T-helper 1 cell treated with Interleukin-12 subunit alpha and Interleukin-12 subunit beta and Interleukin-4 antibody, amounts not matched to agents 30 ng/mL and 1 ng/mL, for 36 hours (primary cell): ENCODE measurements around the gene SMAD3. TPM values are rescaled to one million over a fixed set of nuclear protein-coding genes. Genes with fewer than 3 reads are reported as not detected.
"Not testable (repeated sequence)": the region's sequence is repeated elsewhere in the genome, so short reads cannot be mapped to it uniquely, and the experiment has no call there.

Experiments used
- intact Hi-C: fragments of 100-400 bp; cut with micrococcal nuclease; formaldehyde crosslinking; loops from one replicate; pipeline ENCODE4 v1.15.1; 2024
- total RNA-seq: library from RNA; stranded (reverse); gene quantifications from 2 replicates; pipeline ENCODE4 v1.2.3, GENCODE V29; 2022

SMAD3 gene
- total RNA-seq: 181 and 189 TPM in 2 replicates

DNA sequence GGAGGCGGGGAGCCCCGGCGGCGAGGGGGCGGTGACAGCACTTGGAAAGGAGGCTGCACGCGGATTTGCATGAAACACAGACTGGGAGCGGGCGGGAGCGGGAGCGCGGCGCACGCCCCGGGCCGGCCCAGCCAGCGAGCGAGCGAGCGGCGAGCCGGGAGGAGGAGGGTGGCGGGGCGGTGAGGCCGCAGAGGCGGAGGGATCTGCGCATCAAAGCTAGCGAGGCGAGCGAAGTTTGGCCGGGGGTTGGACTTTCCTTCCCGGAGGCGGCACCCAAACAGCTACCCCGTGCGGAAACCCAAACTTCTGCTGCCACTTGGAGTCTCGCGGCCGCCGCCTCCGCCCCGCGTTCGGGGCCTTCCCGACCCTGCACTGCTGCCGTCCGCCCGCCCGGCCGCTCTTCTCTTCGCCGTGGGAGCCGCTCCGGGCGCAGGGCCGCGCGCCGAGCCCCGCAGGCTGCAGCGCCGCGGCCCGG is at the start of gene SMAD3:
Gene SMAD3 (plus strand): TSS at position 72 of the 475 bp plus-strand sequence. CDS start 553 bp downstream, outside the sequence.
- intact Hi-C loops: loop anchor here (1.0 to 10.0 kb wide), 4 partner anchors 37 to 769 kb away; partner anchors contain the start of genes AAGAB and IQCH

DNA sequence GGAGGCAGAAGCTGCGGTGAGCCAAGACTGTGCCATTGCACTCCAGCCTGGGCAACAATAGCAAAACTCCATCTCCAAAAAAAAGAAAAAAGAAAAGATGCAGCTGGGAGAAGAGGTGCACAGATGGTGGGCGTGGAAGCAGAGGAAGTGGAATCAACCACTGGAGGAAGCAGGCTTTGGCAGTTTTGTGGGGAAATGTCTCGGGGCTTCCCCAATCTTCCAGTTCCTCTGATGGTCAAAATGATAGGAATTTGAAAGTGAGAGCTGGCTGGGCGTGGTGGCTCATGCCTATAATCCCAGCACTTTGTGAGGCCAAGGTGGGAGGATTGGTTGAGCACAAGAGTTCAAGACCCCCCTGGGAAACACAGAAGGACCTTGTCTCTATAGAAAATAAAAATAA is 48.1 kb upstream of the SMAD3 start:
- intact Hi-C loops: no loop called here

DNA sequence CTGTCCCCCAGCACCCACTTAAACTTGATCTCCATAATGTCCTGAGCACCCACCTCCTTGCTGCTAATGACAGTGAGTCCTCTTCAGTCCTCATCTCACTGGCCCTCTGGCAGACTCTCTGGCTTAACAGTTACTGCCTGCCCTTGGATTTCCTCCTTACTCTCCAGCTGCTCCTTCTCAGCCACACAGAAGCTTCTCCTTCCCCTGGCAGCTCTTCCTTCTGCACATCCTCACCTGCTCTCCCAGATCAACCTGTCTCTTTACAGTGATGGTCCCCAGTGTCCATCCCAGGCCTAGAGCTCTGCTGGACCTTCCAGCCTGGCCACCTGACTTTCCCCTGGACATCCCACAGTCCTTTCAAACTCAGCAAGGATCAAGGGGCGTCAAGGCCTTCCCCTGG is 47.4 kb upstream of the SMAD3 start:
- intact Hi-C loops: no loop called here

DNA sequence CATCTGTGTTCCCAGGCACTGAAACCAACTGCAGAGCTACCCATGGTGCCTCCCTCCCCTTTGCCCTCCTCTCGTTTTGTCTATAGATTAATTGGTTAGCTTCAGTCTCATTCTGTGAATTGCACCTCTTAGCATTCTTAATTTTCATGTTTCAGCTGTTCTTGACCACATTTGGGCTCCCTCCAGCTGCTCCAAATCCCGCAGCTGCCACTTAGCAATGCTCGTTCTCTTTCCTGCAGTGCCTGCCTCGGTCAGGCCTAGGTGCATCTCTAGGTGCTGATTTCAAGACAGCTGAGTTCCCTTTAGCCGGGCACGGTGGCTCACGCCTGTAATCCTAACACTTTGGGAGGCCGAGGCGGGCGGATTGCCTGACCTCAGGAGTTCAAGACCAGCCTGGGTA is 47.0 kb upstream of the SMAD3 start:
- intact Hi-C loops: no loop called here

DNA sequence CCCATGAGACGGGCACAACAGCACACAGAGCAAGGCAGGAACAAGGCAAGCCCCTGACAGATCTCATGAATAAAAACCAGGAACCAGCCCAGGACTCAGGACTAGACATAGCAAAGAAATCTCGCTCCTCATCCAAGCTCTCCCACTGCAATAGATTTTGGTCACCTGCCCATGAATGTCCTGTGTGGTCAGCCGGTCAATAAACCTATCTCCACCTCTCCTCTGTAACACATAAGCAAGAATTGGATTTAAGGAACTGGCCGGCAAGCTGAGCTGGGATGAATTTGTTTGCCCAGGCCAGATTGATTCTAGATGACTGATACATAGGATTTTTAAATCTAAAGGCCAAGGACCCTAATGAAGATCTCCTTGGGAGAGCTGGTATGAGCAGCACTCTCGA is 46.3 kb upstream of the SMAD3 start:
- intact Hi-C loops: no loop called here

DNA sequence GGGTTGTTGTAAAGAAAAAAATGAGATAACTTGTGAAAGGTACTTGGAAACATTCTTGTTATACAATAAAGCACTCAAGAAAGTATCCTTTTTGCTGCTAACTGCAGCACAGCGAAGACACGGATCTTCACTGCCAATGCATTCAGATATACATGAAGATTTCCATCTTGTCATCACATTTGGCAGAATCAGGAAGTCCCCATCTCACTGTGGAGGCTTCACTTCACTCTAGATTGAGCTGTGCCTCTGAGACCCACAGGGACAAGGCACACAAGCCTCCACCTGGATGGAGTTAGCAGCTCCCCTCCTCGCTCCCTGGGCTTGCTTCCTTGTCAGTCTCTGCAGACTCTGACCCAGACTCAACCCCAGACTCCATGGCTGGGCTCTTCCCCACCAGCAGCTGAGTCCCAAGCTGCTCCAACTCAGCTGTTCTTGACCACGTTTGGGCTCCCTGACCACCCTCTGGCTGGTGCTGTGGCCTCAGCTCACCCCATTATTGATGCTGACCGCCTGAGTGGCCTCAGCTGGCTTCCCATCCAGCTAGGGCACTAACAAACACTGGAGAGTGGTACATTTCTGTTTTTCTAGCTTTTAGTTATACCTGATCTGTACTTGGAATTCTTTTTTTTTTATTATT is 45.4 kb upstream of the SMAD3 start:
- intact Hi-C loops: no loop called here

DNA sequence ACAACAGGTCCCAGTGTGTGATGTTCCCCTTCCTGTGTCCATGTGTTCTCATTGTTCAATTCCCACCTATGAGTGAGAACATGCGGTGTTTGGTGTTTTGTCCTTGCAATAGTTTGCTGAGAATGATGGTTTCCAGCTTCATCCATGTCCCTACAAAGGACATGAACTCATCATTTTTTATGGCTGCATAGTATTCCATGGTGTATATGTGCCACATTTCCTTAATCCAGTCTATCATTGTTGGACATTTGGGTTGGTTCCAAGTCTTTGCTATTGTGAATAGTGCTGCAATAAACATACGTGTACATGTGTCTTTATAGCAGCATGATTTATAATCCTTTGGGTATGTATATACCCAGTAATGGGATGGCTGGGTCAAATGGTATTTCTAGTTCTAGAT is 44.7 kb upstream of the SMAD3 start:
- intact Hi-C loops: not testable (repeated sequence)

DNA sequence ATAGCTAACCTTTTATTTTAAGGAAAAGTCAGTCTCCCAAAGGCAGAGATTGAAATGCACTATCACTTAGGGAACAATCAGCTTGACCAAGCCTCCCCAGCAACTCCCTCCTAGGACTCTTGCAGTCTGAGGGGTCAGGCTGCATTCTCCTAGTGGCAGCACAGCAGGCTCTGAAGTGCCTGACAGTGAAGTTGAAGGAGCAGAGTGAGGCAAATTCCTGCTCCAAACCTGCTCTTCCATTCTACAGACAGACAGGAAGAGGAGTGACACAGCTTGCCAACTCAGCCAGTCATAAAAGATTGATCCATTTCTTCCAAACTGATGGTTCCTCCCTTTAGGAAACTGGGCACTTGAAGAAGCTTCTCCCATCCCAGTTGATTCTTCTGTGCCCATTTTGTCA is 43.9 kb upstream of the SMAD3 start:
- intact Hi-C loops: no loop called here

DNA sequence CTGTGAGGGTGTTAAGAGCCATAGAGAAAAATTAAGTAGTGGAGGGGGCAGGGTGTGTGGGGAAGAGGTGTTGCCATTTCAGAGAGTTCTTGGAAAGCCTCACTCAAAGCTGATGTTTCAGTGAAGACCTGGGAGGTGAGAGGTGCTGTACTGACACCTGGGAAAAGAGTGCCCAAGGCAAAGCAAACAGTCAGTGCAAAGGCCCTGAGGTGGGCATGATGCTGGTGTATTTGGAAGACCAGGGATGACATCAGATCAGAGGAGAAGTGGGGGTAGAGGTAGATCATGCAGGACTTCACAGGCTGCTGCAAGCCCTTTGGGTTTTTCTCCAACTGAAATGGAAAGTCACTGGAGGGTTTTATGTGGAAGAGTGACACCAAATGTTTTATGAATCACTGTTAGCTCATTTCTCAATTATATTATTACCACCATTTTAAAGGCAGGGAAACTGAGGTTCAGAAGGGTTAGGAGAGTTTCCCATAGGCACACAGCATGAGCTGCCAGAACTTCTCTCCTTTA is 42.8 kb upstream of the SMAD3 start:
- intact Hi-C loops: no loop called here

DNA sequence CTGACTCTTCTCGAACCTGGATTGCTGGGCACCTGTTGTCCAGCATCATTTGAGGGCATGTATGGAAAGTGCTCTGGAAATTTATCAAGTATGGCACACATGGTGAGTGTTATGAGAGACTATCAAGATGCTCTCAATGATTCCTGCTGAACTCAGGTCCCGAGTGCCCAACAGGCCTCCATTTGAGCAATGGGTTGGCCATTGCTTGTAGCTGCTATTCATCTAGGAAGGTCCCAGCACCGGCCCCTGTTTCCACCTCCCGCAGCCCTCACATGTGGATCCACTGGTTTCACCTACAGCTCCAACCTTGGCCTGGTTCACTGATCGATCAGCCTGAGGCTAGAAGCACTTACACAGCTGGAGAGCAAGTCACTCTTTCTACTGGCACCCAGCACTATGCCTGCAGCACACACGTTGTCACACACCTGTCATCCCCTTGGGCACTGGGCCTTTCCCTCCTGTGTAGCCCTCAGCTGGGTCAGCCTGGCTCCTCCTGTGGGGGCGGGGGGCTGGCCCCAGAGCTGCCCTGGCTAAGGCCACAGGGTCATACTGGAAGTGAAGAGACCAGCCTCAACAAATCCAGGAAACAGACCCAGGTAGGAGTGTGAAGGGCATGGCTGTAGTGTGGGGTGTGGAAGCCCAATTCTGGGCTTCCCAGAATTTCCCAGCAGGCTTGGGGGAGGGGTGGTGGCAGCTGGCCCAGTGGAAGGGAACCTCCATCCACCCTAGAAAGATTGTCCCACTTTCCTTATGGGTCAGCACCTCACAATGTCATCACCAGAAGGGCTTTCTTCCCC is 41.7 kb upstream of the SMAD3 start:
- intact Hi-C loops: no loop called here

DNA sequence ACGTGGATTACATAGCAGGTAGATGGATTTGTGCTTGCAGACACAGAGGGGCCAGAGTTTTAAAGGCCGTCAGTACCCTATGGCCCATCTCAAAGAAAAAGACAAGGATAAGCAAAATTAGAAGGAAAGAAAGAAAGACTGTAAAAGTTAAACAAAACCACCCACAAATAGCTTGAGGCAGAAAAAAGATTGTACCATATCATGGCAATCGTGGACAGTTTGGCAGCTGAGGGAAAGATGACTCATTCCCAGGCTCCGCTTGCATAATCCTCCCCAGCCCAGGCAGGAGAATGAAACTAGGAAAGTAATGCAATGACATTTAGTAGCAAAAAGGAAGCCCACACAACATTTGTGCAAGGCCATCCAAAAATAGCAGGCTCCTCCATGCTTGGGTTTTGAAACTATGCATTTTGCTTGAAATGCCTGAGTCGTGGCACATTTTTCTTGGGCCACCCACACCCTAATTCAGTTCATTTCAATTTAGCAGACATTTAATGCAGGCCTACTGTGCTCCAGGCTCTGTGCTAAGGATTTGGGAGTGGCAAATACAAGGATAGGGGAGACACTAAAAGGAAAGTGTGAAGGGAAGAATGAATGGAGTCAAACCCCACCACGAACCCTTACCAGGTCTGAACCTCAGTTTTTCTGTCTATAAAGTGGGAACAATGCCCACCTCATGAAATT is 40.9 kb upstream of the SMAD3 start:
- intact Hi-C loops: no loop called here

DNA sequence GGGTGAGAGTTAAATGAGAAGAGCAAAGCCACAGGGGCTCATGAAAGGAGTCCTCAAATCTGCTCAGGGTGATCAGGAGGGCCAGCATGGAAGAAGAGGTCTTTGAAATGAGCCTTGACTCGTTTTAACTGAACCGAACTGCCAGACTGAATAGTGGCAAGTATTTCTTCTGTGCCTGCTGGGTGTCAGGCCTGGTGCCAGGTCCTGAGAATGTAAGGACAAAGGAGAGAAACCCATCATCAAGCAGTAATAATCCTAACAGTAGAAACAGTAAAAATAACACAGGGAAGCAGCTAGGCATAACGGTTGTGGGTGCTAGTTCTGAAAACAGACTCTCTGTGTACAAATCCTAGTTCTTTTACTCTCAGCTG is 40.4 kb upstream of the SMAD3 start:
- intact Hi-C loops: no loop called here

DNA sequence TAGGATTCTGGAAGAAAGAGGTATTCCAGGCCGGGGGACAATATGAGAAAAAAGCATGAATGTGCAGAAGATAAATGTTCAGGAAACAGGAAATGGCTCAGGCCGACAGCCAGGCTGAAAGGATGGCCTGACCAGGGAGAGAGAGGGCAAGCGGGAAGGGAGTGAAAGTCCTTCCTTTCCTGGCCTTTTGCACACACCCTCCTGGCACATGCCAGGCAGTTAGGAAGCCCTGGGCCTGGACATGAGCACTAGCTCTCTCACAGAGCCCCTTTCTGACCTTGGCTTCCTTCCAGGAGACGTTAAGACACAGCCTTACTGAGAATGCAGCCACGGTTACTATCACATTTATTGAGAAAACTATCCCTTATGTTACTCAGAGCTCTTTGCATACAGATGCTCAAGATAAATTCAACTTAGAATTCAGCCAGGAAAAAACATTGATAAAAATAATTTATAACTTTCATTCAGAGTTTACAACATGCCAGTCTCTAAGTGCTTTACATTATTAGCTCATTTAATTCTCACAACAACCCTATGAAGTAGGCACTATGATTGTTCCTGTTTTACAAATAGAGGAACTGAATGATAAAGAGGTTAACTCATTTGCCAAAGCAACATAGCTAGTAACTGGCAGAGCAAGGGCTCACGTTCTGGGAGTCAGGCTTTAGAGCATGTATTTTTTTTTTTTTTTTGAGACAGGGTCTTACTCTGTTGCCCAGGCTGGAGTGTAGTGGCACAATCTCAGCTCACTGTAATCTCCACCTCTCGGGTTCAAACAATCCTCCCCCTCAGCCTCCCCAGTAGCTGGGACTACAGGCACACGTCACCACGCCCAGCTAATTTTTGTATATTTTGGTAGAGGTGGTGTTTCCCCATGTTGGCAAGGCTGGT is 39.4 kb upstream of the SMAD3 start:
- intact Hi-C loops: no loop called here

DNA sequence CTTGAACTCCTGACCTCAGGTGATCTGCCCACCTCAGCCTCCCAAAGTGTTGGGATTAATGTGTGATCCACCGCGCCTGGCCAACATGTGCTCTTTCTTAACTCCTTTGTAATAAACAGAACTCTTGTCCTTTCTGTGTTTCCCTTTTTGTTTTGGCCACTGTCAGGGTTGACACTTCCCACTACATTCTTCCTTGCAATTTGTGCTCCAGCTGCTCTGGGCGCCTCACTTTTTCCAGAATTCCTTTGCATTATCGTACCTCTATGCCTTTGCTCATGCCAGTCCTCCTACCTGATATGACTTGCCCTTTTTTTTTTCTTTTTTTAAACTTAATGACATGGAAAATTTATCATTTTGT is 38.8 kb upstream of the SMAD3 start:
- intact Hi-C loops: no loop called here

DNA sequence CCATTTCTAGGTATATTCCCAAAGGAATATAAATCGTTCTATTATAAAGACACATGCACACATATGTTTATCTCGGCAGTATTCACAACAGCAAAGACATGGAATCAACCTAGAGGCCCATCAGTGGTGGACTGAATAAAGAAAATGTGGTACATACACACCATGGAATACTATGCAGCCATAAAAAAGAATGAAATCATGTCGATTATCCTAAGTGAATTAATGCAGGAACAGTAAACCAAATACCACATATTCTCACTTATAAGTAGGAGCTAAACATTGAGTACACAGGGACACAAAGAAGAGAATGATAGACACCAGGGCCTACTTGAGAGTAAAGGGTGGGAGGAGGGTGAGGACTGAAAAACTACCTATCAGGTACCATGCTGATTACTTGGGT is 37.0 kb upstream of the SMAD3 start:
- intact Hi-C loops: not testable (repeated sequence)

DNA sequence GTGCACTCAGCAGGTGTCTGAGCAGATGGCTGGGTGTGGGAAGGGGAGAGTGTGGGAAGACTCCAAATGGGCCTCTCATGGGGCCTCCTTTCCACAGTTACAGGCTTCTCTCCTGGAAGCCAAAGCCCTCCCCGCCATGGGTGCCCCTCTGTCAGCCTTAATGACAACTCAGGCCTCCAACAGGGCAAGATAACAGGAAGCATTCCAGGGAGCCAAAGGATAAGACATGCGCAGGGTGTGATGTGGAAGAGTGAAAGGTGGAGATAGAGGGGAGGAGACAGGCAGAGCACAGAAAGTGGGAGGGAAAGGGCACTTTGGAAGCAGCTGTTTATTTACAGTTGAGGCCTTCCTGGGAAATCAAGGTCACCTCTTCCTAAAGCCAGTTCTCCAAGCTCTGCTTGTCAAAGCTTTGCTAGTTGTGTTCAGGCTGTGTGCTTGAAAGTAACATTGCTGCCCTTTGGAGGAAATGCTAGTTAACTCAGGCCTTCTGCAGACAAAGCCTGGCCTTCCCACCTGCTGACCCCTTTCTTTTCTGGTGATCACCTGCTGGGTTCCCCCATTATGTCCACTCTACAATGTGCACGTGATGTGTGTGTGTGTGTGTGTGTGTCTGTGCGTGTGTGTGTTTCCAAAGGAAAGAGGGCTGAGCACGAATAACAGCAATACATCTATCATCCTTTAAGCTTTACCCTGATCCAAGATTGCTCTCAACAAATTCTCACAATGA is 35.2 kb upstream of the SMAD3 start:
- intact Hi-C loops: no loop called here

DNA sequence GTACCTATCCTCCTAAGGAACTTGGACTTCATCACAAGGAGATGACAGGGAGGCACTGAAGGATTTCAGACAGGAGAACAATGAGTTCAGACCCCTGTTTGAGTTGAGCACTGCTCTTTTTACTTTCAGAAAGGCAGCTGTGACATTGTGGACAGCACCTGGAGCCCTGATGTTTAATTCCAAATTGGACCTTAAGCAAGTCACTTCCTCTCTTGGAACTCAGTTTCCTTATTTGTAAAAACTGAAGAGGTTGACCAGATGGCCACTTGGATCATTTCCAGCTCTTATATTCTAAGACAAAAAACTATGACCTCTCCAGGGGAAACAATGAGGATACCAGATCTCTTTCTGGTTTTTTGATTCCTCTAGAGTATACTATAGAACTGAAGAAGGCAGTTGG is 34.1 kb upstream of the SMAD3 start:
- intact Hi-C loops: no loop called here

DNA sequence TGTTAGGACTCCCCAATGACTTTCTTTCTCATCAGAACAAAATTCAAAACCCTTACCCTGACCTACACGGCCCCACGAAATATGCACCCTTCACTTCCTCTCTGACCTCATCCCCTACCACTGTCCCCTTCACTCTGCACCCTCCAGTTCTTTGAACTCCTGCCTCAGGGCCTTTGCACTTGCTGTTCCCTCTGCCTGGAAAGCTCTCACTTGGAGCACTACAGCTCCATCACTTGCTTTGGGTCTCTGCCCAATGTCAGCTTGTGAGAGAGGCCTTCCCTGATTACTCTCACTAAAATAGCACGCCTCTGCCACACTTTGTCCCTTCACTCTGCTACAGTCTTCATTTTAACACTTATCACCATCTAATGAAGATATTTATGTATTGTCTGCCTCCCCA is 32.8 kb upstream of the SMAD3 start:
- intact Hi-C loops: no loop called here

DNA sequence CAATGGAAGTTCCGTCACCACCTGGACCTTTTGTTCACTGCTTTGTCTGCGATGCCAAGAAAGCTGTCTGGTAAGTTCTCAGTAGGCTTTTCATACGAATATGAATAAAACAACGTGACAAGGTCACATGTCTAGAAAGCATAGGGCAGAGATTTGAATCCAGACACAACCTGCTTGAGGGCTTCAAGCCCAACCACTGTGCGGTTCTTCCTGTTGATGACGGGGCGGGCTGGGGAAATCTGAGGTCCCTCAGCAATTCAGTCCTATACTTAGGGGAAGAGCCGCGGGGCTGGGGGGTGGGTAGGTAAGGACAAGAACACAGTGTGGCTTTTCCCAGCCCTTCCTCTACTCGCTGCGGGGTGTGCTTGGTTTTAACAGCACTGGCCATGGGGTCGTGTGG is 32.4 kb upstream of the SMAD3 start:
- intact Hi-C loops: no loop called here

DNA sequence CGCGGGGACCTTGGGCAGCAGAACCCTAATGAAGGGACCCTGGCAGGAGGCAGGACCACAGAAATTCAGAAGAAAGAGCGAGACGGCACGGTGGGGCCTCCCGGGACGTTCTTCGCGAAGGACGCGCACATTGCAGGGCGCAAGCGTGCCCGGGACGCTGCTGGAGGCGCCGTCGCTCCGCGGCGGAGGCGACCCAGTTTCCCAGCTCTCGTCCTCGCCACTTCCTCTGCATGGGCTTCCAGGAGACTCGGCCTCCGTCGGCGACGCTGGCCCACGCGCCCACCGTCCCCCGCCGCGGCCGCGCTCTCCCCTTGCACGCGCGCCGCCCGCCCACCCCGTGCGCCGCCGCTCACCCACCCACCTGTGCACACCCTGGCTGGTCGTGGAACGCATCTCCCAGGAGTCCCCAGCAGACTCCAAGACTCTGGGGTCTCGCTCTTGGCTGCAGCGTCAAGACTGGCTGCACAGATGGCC is 31.8 kb upstream of the SMAD3 start:
- intact Hi-C loops: no loop called here
